ENCODE results near the gene SDHA.
"Not testable (repeated sequence)": the region's sequence is repeated elsewhere in the genome, so short reads cannot be mapped to it uniquely, and the experiment has no call there.

SDHA gene

DNA sequence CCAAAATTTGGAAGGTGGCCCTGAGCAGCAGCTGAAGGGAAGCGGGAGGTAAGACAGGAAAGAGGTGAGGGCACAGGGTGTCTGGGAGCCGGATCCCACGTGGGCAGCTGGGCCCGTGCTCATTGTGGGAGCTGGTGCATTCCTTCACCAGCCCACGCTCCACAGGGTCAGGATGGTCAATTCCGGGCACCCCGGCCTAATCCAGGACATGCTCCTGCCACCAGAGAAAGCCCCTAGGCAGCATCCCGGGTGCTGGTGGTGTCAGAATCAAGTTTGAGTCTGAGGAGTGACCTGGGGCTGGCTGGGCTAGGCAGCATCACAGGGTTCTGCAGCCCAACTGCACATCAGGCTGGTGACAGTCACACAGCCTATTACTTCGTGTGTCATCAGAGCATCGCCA is 46.2 kb downstream of the SDHA start:
- DNase-seq: no peak

DNA sequence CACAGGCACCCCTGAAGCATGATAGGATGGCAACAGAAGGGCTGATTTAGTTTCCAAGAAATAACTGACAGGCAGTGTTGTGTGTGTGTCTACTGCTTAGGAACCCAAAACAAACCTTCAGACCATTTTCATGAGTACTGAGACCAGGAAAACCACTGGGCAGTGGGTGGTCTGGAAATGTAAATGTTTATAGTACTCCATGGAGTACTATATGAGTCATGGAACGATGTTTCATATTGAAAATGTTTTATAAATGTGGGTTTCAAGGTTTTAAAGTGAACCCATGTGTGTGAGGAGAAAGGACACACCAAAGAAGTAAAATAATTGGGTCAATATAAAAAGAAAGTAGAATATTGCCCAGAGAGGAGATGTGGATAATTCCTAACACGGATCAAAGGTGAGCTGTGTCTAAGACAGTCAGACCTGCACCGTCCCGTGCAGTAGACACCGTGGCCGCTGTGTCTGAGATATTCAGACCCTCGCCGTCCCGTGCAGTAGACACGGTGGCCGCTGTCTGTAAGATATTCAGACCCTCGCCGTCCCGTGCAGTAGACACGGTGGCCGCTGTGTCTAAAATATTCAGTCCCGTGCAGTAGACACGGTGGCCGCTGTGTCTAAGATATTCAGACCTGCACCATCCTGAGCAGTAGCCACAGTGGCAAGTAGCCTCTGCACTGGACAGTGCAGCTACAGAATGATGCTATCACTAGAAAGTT is 48.3 kb downstream of the SDHA start:
- DNase-seq: not testable (repeated sequence)

GRCh38 chr5:267716-268115 is 49.6 kb downstream of the SDHA start:
- no peak for DNase-seq

GRCh38 chr5:270340-270739 is 52.2 kb downstream of the SDHA start:
- DNase-seq: no peak

DNA sequence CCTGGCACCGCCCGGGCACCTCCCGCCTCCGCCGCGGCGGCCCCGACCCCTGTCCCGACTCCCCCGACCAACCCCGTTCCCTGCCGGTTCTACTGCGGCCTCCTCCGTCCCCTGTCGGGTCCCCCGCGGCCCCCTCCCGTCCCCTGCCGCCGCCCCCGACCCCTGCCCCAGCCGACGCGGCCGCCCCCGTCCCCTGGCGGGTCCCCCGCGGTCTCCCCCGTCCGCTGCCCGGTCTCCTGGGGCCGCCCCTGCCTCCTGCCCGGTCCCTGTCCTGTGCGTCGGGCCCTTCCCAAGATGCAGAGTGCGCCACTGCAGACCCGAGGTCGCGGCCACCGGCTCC is 53.7 kb downstream of the SDHA start:
- DNase-seq: not testable (repeated sequence)

DNA sequence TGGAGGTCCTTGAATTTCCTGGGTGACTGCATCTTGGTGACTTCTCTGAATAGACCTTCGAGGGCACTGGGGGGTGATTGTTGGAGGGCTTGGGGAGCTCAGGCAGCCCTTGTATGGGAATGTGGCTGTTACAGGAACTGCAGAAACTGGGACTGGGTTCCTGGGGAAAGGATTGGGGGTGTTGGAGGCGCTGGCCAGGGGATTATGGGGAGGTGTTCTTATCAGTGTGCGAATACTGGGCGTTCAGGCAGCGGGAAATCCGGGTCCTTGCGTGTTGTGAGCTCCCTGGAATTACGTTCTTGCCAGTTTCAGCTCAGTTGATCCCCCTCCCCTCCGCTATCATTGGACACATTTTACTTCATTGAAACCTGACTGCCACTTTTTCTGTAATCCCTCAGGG is 55.0 kb downstream of the SDHA start:
- DNase-seq: not testable (repeated sequence)

DNA sequence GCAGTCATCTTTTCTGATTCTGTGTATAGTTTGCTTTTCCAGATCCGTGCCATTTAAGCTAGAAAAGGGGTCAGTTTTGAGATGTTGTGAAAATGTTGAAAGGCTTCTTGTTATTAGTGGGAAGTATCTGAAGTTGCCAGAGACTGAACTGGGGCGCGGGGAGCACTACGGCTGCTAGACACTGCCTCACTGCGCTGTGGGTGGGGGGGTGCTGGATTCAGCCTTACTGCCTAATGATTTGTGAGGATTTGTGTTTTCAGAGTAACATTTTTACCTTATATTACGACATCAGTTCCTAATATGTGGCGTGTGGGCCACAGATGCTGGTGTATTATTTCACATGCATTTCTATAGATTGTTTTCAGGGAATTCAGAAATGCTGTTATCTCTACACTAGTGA is 55.4 kb downstream of the SDHA start:
- DNase-seq: not testable (repeated sequence)

DNA sequence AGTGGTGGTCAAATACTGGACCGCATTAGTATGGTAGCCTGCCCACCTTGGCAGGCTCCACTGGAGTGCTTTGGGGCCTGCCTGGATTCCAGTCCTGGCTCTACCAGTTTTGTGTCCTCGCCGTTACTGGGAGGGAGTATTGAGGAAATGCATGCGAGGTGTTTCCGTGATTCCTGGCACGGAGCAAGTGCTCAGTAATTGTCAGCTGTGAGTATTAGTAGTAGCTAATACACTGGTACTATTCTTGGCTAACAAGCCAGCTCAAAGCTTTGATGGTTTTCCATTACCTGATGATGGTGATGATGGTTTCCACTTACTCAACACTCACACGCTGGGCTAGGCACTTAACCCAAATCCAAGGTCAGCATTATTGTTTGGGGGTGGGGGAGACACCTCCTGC is 56.2 kb downstream of the SDHA start:
- not testable (repeated sequence) for DNase-seq

DNA sequence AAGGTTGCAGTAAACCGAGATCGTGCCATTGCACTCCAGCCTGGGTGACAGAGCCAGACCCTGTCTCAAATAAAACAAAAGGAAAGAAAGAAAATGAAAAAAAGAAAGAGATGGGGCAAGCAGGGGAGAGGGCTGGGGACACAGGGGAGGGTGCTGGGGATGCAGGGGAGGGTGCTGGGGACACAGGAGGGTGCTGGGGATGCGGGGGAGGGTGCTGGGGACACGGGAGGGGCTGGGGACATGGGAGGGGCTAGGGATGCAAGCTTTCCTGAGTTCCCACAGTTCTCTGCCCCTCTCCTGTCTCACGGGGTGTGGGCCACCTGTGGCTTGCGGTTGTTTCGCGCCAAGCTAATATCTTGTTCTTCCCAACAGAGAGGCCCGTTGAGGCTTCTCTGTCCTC is 60.5 kb downstream of the SDHA start:
- no peak for DNase-seq

DNA sequence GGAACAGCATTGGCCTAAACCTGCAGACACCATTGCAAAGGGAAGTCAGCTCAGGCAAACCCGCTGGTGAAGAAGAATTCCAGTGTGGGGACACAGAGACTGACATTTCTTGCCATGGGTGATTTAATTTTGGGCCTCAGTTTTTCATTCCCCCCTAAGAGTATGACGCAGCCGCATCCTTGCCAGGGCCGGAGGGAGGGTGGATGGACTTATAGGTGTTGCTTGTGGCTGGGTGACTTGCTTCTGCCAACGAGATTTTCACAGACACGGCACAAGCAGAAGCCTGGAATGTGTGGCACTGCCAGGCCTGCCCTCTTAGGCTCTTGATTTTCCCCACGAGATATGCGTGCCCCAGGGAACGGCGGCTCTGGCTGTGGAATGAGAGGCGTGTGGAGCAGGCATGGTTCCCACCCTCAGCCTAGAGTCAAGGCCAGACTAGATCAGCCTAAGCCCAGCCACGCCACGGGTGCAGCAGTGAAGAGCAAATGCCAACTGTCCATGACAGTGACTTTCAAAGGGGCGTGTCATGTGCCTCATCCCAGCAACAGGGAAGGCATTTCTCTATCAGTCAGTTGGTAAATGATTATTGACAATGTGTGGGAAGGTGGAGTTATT is 61.0 kb downstream of the SDHA start:
- DNase-seq: not testable (repeated sequence)

DNA sequence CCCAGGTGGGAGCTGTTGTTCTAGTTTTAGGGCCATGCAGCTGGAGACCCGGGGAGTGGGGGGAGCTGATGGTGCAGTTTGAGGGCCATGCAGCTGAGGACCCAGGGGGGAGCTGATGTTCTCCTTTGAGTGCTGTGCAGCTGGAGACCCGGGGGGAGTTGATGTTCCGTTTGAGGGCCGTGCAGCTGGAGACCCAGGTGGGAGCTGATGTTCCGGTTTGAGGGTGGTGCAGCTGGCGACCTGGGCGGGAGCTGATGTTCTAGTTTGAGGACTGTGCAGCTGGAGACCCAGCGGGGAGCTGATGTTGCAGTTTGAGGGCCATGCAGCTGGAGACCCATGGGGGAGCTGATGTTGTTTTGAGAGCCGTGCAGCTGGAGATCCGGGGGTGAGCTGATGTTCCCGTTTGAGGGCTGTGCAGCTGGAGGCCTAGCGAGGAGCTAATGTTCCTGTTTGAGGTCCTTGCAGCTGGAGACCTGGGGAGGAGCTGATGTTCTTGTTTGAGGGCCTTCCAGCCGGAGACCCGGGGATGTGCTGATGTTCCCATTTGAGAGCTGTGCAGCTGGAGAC is 68.0 kb downstream of the SDHA start:
- no peak for DNase-seq

DNA sequence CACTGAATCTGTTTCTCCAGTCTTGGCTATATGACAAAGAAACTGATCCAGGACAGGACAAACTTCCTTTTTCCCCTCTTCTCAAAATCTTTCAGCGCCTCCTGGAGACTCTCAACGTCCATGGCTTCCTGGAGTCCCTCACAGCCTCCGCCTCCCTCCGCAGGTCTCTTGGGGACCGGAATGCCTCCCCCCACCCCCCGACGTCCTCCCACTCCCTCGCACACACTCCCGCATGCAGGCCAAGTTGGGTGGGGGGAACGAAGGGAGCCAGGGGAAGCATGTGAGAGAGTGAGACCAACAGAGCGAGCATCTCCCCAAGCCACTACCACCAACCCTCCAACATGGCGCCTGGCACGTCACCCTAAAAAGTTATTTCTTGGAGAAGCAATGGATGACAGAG is 72.1 kb downstream of the SDHA start:
- not testable (repeated sequence) for DNase-seq

- not testable (repeated sequence) for DNase-seq
Measured at GRCh38 chr5:291345-291744, 73.2 kb downstream of the SDHA start.

GRCh38 chr5:294788-295187 is 76.7 kb downstream of the SDHA start:
- not testable (repeated sequence) for DNase-seq

GRCh38 chr5:296207-296606 is 78.1 kb downstream of the SDHA start:
- not testable (repeated sequence) for DNase-seq

GRCh38 chr5:296954-297353 is 78.8 kb downstream of the SDHA start:
- not testable (repeated sequence) for DNase-seq

DNA sequence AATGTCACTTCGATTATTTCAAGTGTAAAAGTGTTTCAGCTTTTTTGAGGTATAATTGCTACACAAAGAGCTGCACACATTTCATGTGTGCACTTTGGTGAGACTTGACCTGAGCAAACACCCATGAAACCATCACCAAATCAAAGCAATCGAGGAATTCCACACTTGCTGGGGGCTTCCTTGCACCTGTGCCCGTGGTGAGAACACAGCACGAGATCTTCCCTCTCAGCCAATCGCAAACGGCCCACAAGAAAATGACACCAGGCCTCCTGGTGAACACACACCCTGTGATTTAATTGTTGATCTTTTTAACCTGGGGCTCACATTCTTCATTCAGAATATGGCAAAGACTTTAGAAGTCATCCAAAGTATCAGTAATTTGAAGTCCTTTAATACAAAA is 79.3 kb downstream of the SDHA start:
- not testable (repeated sequence) for DNase-seq

DNA sequence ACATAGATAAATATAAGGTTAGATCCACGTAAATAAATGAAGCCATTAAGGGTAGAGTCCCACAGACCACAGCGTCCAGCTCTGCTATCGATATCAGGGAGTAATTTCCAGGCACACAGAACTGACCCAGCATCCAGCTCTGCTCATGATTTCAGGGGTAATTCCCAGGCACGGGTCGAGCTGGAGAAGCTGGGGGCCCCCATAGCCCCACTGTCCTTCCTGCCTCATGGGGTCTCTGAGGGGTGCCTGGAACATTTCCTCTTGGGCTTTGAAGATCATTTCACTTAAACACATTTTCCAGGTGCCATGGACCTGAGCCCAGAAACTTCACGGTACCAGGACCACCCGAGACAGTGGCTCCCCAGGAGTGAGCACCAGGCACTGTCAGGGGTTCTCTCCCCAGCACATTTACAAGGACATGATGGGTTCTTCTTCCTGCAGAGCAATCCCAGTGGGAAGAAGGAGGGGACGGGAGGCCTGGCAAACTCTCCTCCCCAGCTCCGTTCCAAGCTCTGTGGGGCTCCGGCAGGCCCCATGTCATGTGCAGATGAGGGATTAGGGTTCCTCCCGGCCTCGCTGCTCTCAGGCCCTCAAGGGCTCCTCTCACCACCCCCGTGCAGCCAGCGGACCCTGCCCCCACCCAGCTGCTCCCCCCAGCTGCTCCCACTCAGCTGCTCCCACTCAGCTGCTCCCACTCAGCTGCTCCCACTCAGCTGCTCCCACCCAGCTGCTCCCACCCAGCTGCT is 80.0 kb downstream of the SDHA start:
- not testable (repeated sequence) for DNase-seq

DNA sequence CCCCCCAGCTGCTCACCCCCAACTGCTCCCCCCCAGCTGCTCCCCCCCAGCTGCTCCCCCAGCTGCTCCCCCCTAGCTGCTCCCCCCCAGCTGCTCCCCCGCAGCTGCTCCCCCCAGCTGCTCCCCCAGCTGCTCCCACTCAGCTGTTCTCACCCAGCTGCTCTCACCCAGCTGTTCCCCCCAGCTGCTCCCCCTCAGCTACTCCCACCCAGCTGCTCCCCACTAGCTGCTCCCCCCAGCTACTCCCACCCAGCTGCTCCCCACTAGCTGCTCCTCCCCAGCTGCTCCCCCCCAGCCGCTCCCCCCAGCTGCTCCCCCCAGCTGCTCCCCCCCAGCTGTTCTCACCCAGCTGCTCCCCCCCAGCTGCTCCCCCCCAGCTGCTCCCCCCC is 80.6 kb downstream of the SDHA start:
- DNase-seq: no peak

- not testable (repeated sequence) for DNase-seq
Measured at GRCh38 chr5:299921-300320, 81.8 kb downstream of the SDHA start.

GRCh38 chr5:300691-301435 is 82.7 kb downstream of the SDHA start:
- not testable (repeated sequence) for DNase-seq

DNA sequence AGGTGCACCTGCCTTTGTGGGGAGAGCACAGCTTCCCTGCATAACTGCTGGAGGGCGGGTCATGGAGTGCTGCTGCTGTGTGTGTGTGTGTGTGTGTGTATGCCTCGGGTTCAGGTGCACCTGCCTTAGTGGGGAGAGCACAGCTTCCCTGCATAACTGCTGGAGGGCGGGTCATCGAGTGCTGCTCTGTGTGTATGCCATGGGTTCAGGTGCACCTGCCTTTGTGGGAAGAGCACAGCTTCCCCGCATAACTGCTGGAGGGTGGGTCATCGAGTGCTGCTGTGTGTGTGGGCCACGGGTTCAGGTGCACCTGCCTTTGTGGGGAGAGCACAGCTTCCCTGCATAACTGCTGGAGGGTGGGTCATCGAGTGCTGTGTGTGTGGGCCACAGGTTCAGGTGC is 84.3 kb downstream of the SDHA start:
- not testable (repeated sequence) for DNase-seq

DNA sequence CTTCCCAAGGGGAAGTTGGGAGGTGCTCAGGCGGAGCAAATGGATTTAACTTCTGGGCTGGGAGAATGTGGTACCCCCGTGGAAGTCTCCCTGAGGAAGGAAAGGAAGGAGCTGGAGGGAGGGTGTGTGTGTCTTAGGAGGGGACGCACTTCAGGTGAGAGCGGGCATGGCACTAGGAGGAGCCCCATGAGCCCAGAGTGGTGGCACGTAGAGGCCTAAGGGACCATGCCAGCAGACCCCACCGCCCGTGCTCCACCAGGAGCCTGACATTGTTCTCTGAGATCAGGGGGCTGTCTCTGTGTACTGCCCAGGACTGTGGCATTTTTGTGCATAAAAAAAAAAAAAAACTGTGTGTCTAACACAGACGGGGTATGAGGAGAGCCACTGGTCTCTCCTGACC is 84.8 kb downstream of the SDHA start:
- DNase-seq: no peak
